ENCODE results near the gene PARN. TPM values are rescaled to one million over a fixed set of nuclear protein-coding genes. Genes with fewer than 3 reads are reported as not detected.

PARN gene
- polyA plus RNA-seq, 3 donors = 18.4 to 24.4 (median 19.1) TPM

GRCh38 chr16:14419817-14420216, 210.2 kb downstream of the PARN start:
- Histone ChIP-seq H3K36me3 (replicated peaks in 1 of 2; ENCODE audit: control insufficient read depth in 1 of 2, insufficient read depth in 2 of 2, low read length in 2 of 2) (no peaks in the 10 kb centered on the region), H3K9ac (ENCODE audit: insufficient read depth, low read length, poor library complexity, severe bottlenecking) (no peak overlapping the region), H3K27ac (ENCODE audit: low read depth in 1 of 2, low read length in 2 of 2) (no peak overlapping the region), H3K79me2 (ENCODE audit: insufficient read depth, low read length) (no peaks in the 10 kb centered on the region), H3K4me1 (ENCODE audit: control insufficient read depth in 1 of 2, insufficient read depth in 2 of 2, low read length in 2 of 2) (no peaks in the 10 kb centered on the region), H4K20me1 (ENCODE audit: insufficient read depth, low read length) (no peaks in the 10 kb centered on the region), H3K4me3 (replicated peaks in 1 of 3; ENCODE audit: low read depth in 2 of 3, low read length in 3 of 3) (no peak overlapping the region), H2AFZ (ENCODE audit: insufficient read depth, low read depth, low read length, poor library complexity, severe bottlenecking) (no peak overlapping the region), H3K27me3 (ENCODE audit: control insufficient read depth in 2 of 2, insufficient read depth in 2 of 2, low read length in 2 of 2) (no peaks in the 10 kb centered on the region), H3K9me3 (replicated peaks in 1 of 2; ENCODE audit: control insufficient read depth in 1 of 2, insufficient read depth in 1 of 2, low read length in 2 of 2) (peaks cover 0 to 7% of the 10 kb centered on the region in 2 donors), H3K4me2 (replicated peaks; ENCODE audit: extremely low read depth, low read length, poor library complexity, severe bottlenecking) (no peak overlapping the region)
- Mint-ChIP-seq H3K4me1 (peaks cover 14% of the 10 kb centered on the region), H3K9me3 (peaks cover 2 to 20% (median 12%) of the 10 kb centered on the region in 7 donors), H3K27me3 (ENCODE audit: low read depth in 3 of 3) (peaks cover 0 to 3% (median 2%) of the 10 kb centered on the region in 3 donors), H3K4me3 (no peak overlapping the region), H3K27ac (peak overlapping the region in 1 of 7 donors; percentile 36), H3K36me3 (peaks cover 1 to 5% of the 10 kb centered on the region in 2 donors)
- 18% methylated on average over 2 of the region's 3 CpGs for WGBS (ENCODE audit: insufficient coverage)
- TF ChIP-seq, protein P1, sequence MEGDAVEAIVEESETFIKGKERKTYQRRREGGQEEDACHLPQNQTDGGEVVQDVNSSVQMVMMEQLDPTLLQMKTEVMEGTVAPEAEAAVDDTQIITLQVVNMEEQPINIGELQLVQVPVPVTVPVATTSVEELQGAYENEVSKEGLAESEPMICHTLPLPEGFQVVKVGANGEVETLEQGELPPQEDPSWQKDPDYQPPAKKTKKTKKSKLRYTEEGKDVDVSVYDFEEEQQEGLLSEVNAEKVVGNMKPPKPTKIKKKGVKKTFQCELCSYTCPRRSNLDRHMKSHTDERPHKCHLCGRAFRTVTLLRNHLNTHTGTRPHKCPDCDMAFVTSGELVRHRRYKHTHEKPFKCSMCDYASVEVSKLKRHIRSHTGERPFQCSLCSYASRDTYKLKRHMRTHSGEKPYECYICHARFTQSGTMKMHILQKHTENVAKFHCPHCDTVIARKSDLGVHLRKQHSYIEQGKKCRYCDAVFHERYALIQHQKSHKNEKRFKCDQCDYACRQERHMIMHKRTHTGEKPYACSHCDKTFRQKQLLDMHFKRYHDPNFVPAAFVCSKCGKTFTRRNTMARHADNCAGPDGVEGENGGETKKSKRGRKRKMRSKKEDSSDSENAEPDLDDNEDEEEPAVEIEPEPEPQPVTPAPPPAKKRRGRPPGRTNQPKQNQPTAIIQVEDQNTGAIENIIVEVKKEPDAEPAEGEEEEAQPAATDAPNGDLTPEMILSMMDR (IDR thresholded peaks at IDR 0.05) = no peak
- no peak for DNase-seq
- intact Hi-C loops (cut with micrococcal nuclease) = no loop called here

GRCh38 chr16:14418795-14419225, 211.2 kb downstream of the PARN start:
- Histone ChIP-seq H3K27me3 (ENCODE audit: control insufficient read depth in 2 of 2, insufficient read depth in 2 of 2, low read length in 2 of 2) (no peaks in the 10 kb centered on the region), H3K9ac (ENCODE audit: insufficient read depth, low read length, poor library complexity, severe bottlenecking) (no peak overlapping the region), H3K4me3 (replicated peaks in 1 of 3; ENCODE audit: low read depth in 2 of 3, low read length in 3 of 3) (no peak overlapping the region), H3K36me3 (replicated peaks in 1 of 2; ENCODE audit: control insufficient read depth in 1 of 2, insufficient read depth in 2 of 2, low read length in 2 of 2) (no peaks in the 10 kb centered on the region), H3K4me2 (replicated peaks; ENCODE audit: extremely low read depth, low read length, poor library complexity, severe bottlenecking) (no peak overlapping the region), H2AFZ (ENCODE audit: insufficient read depth, low read depth, low read length, poor library complexity, severe bottlenecking) (no peak overlapping the region), H4K20me1 (ENCODE audit: insufficient read depth, low read length) (no peaks in the 10 kb centered on the region), H3K79me2 (ENCODE audit: insufficient read depth, low read length) (no peaks in the 10 kb centered on the region), H3K27ac (ENCODE audit: low read depth in 1 of 2, low read length in 2 of 2) (no peak overlapping the region), H3K4me1 (ENCODE audit: control insufficient read depth in 1 of 2, insufficient read depth in 2 of 2, low read length in 2 of 2) (no peaks in the 10 kb centered on the region), H3K9me3 (replicated peaks in 1 of 2; ENCODE audit: control insufficient read depth in 1 of 2, insufficient read depth in 1 of 2, low read length in 2 of 2) (peaks cover 0 to 7% of the 10 kb centered on the region in 2 donors)
- intact Hi-C loops (cut with micrococcal nuclease) = no loop called here
- Mint-ChIP-seq H3K27ac (no peak overlapping the region), H3K27me3 (ENCODE audit: low read depth in 3 of 3) (peaks cover 3 to 4% (median 3%) of the 10 kb centered on the region in 3 donors), H3K9me3 (peaks cover 2 to 24% (median 12%) of the 10 kb centered on the region in 7 donors), H3K4me3 (no peak overlapping the region), H3K36me3 (peaks cover 0 to 5% of the 10 kb centered on the region in 2 donors), H3K4me1 (peaks cover 14% of the 10 kb centered on the region)
- DNase-seq = no peak
- TF ChIP-seq, protein P1 (IDR thresholded peaks at IDR 0.05) = no peak
- 91% methylated on average over 4 of the region's 6 CpGs for WGBS (ENCODE audit: insufficient coverage)

All from CD14-positive monocyte (primary cell).